ENCODE results near the gene GUCY2D.

GUCY2D gene

GRCh38 chr17:8068736-8069586 lies 66.5 kb downstream of the GUCY2D start:
- DNase-seq = no peak

- no peak for DNase-seq
These were observed 67.1 kb downstream of the GUCY2D start for GRCh38 chr17:8069587-8069860.

Data from DMS79 treated with DMSO at 0.1 percent for 48 hours (cell line).